WTC11 (cell line): ENCODE results near the gene PDCD1.

ENCODE experiments used
- CREB1 ChIP-seq: sonication (generic); formaldehyde crosslinking; IDR thresholded peaks from 2 replicates; pipeline ENCODE4 v1.8.0; 2023; ENCODE audit warnings: mild to moderate bottlenecking, missing genetic modification reagents
- NFYB ChIP-seq: sonication (generic); formaldehyde crosslinking; conservative IDR thresholded peaks from 2 replicates; pipeline ENCODE4 v1.8.0; 2022; ENCODE audit warnings: low read depth, missing genetic modification reagents
- NR3C1 ChIP-seq: sonication (generic); formaldehyde crosslinking; conservative IDR thresholded peaks from 2 replicates; pipeline ENCODE4 v1.8.1; 2023; ENCODE audit warnings: low read depth, mild to moderate bottlenecking, missing genetic modification reagents
- TEAD1 ChIP-seq: sonication (generic); formaldehyde crosslinking; IDR thresholded peaks from 2 replicates; pipeline ENCODE4 v1.8.0; 2022; ENCODE audit warnings: mild to moderate bottlenecking, missing genetic modification reagents
- ZBTB21 ChIP-seq: sonication (generic); formaldehyde crosslinking; IDR thresholded peaks from 2 replicates; pipeline ENCODE4 v1.8.1; 2023; ENCODE audit warnings: mild to moderate bottlenecking, missing genetic modification reagents, borderline replicate concordance
- ZNF232 ChIP-seq: sonication (generic); formaldehyde crosslinking; IDR thresholded peaks from 2 replicates; pipeline ENCODE4 v1.8.0; 2022; ENCODE audit warnings: mild to moderate bottlenecking, missing genetic modification reagents
- ZNF317 ChIP-seq: sonication (generic); formaldehyde crosslinking; IDR thresholded peaks from 2 replicates; pipeline ENCODE4 v1.8.1; 2023; ENCODE audit warnings: low read depth, mild to moderate bottlenecking, moderate library complexity, missing genetic modification reagents, borderline replicate concordance
- TF ChIP-seq, protein P1 (sequence below): sonication (generic); formaldehyde crosslinking; IDR thresholded peaks from 2 replicates; pipeline ENCODE4 v1.8.1; 2023; ENCODE audit warnings: mild to moderate bottlenecking, missing genetic modification reagents, moderate library complexity
- TF ChIP-seq, protein P2 (sequence below): sonication (generic); formaldehyde crosslinking; IDR thresholded peaks from 2 replicates; pipeline ENCODE4 v1.8.0; 2022; ENCODE audit warnings: mild to moderate bottlenecking, missing genetic modification reagents
- TF ChIP-seq, protein P3 (sequence below): fragments of 250-450 bp; sonication (Bioruptor Pico); IDR thresholded peaks from 2 replicates; pipeline ENCODE4 v1.9.0; 2021; ENCODE audit warnings: mild to moderate bottlenecking, borderline replicate concordance
- TF ChIP-seq, protein P4 (sequence below): fragments of 200-600 bp; IDR thresholded peaks from 2 replicates; pipeline ENCODE4 v1.8.0; 2022; ENCODE audit warnings: antibody characterized with exemption

DNA sequence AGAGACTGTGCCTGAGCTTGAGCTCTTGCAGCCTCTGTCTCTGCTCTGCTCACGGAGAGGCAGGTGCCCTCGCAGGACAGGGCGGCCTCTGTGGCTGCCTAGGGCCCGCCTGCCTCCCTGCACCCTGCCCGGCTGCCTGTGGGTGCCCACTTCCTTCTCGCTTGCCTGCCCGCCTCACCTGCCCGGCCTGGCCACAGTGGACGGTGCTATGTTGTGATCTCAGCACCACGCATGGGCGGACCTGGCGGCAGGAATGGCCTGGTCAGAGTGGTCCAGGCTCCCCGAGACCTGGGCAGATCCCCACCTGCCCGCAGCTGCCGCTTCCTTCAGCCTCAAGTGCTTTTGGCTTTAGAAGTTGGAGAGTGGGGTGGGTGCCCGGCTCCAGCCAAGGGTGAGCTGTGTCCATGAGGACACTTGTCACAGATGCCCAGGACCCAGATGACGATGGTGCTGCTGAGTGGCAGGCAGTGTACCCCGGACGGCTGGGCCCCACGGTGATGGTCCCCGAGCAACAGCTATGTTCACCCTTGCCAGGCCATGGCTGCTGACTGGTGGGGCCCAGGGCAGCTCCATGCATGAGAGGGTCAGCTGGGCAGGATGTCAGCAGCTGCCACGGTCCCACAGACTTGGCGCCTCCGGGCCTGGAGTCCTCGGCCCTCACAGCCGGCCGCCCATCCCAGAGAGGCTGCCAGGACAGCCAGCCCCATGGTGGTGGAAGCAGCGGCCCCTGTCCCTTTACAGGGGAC, 36.2 kb upstream of the PDCD1 start:
- no peak for TF ChIP-seq NR3C1 (CRISPR knock-in tag)
- no peak for TF ChIP-seq ZNF232 (CRISPR knock-in tag)
- TF ChIP-seq, protein P1, sequence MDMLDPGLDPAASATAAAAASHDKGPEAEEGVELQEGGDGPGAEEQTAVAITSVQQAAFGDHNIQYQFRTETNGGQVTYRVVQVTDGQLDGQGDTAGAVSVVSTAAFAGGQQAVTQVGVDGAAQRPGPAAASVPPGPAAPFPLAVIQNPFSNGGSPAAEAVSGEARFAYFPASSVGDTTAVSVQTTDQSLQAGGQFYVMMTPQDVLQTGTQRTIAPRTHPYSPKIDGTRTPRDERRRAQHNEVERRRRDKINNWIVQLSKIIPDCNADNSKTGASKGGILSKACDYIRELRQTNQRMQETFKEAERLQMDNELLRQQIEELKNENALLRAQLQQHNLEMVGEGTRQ (CRISPR knock-in tag) = no peak
- TF ChIP-seq ZBTB21 (CRISPR knock-in tag) = no peak
- TF ChIP-seq, protein P2, sequence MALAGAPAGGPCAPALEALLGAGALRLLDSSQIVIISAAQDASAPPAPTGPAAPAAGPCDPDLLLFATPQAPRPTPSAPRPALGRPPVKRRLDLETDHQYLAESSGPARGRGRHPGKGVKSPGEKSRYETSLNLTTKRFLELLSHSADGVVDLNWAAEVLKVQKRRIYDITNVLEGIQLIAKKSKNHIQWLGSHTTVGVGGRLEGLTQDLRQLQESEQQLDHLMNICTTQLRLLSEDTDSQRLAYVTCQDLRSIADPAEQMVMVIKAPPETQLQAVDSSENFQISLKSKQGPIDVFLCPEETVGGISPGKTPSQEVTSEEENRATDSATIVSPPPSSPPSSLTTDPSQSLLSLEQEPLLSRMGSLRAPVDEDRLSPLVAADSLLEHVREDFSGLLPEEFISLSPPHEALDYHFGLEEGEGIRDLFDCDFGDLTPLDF = no peak
- TF ChIP-seq ZNF317 (CRISPR knock-in tag) = no peak
- TF ChIP-seq, protein P3, sequence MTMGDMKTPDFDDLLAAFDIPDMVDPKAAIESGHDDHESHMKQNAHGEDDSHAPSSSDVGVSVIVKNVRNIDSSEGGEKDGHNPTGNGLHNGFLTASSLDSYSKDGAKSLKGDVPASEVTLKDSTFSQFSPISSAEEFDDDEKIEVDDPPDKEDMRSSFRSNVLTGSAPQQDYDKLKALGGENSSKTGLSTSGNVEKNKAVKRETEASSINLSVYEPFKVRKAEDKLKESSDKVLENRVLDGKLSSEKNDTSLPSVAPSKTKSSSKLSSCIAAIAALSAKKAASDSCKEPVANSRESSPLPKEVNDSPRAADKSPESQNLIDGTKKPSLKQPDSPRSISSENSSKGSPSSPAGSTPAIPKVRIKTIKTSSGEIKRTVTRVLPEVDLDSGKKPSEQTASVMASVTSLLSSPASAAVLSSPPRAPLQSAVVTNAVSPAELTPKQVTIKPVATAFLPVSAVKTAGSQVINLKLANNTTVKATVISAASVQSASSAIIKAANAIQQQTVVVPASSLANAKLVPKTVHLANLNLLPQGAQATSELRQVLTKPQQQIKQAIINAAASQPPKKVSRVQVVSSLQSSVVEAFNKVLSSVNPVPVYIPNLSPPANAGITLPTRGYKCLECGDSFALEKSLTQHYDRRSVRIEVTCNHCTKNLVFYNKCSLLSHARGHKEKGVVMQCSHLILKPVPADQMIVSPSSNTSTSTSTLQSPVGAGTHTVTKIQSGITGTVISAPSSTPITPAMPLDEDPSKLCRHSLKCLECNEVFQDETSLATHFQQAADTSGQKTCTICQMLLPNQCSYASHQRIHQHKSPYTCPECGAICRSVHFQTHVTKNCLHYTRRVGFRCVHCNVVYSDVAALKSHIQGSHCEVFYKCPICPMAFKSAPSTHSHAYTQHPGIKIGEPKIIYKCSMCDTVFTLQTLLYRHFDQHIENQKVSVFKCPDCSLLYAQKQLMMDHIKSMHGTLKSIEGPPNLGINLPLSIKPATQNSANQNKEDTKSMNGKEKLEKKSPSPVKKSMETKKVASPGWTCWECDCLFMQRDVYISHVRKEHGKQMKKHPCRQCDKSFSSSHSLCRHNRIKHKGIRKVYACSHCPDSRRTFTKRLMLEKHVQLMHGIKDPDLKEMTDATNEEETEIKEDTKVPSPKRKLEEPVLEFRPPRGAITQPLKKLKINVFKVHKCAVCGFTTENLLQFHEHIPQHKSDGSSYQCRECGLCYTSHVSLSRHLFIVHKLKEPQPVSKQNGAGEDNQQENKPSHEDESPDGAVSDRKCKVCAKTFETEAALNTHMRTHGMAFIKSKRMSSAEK (CRISPR knock-in tag) = no peak
- TF ChIP-seq, protein P4, sequence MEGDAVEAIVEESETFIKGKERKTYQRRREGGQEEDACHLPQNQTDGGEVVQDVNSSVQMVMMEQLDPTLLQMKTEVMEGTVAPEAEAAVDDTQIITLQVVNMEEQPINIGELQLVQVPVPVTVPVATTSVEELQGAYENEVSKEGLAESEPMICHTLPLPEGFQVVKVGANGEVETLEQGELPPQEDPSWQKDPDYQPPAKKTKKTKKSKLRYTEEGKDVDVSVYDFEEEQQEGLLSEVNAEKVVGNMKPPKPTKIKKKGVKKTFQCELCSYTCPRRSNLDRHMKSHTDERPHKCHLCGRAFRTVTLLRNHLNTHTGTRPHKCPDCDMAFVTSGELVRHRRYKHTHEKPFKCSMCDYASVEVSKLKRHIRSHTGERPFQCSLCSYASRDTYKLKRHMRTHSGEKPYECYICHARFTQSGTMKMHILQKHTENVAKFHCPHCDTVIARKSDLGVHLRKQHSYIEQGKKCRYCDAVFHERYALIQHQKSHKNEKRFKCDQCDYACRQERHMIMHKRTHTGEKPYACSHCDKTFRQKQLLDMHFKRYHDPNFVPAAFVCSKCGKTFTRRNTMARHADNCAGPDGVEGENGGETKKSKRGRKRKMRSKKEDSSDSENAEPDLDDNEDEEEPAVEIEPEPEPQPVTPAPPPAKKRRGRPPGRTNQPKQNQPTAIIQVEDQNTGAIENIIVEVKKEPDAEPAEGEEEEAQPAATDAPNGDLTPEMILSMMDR = no peak
- TF ChIP-seq NFYB (CRISPR knock-in tag) = no peak
- TF ChIP-seq CREB1 (CRISPR knock-in tag) = no peak
- TF ChIP-seq TEAD1 (CRISPR knock-in tag) = no peak
